SK-N-SH treated with all-trans-retinoic acid at 6 μM for 48 hours (cell line): ENCODE measurements around the gene ALDH16A1.

Source experiments
- ATAC-seq: fragments of 200-7000 bp; cut with Tn5 transposase; 3 replicates; pipeline ENCODE4 v1.9.1; 2020; ENCODE audit warnings: mild to moderate bottlenecking, moderate library complexity
- ARNTL ChIP-seq: fragments of 450-650 bp; formaldehyde crosslinking; IDR thresholded peaks from 2 replicates; pipeline ENCODE4 v1.5.0; 2020; ENCODE audit warnings: low read depth, mild to moderate bottlenecking, moderate library complexity, borderline replicate concordance
- BACH2 ChIP-seq: fragments of 250-450 bp; sonication (Bioruptor Pico); IDR thresholded peaks from 2 replicates; pipeline ENCODE4 v1.9.0; 2021; ENCODE audit warnings: mild to moderate bottlenecking, borderline replicate concordance
- CREB5 ChIP-seq: fragments of 250-450 bp; sonication (Bioruptor Pico); IDR thresholded peaks from 2 replicates; pipeline ENCODE4 v1.5.1; 2020; ENCODE audit warnings: low read depth, mild to moderate bottlenecking, moderate library complexity
- CSDC2 ChIP-seq: fragments of 250-450 bp; sonication (Bioruptor Pico); IDR thresholded peaks from 2 replicates; pipeline ENCODE4 v1.5.0; 2020; ENCODE audit warnings: mild to moderate bottlenecking, moderate library complexity
- CSRNP3 ChIP-seq: fragments of 250-450 bp; sonication (Bioruptor Pico); IDR thresholded peaks from 2 replicates; pipeline ENCODE4 v1.5.1; 2021; ENCODE audit warnings: mild to moderate bottlenecking, moderate library complexity
- ESRRG ChIP-seq: fragments of 250-450 bp; sonication (Bioruptor Pico); IDR thresholded peaks from 2 replicates; pipeline ENCODE4 v1.6.1; 2021; ENCODE audit warnings: mild to moderate bottlenecking
- GLIS3 ChIP-seq: fragments of 250-450 bp; sonication (Bioruptor Pico); IDR thresholded peaks from 2 replicates; pipeline ENCODE4 v1.5.0; 2020; ENCODE audit warnings: mild to moderate bottlenecking, moderate library complexity
- ISL1 ChIP-seq: fragments of 250-450 bp; sonication (Bioruptor Pico); IDR thresholded peaks from 2 replicates; pipeline ENCODE4 v2.1.2; 2022; ENCODE audit warnings: mild to moderate bottlenecking, moderate library complexity
- OSR1 ChIP-seq: fragments of 250-450 bp; sonication (Bioruptor Pico); IDR thresholded peaks from 2 replicates; pipeline ENCODE4 v1.8.0; 2022; ENCODE audit warnings: moderate library complexity, mild to moderate bottlenecking, inconsistent platforms
- PATZ1 ChIP-seq: fragments of 250-450 bp; sonication (Bioruptor Pico); IDR thresholded peaks from 2 replicates; pipeline ENCODE4 v1.8.0; 2020; ENCODE audit warnings: mild to moderate bottlenecking, moderate library complexity, borderline replicate concordance
- PPARA ChIP-seq: fragments of 250-450 bp; sonication (Bioruptor Pico); IDR thresholded peaks from 2 replicates; pipeline ENCODE4 v1.5.0; 2020; ENCODE audit warnings: mild to moderate bottlenecking, borderline replicate concordance
- RARB ChIP-seq: fragments of 250-450 bp; sonication (Bioruptor Pico); IDR thresholded peaks from 2 replicates; pipeline ENCODE4 v1.8.0; 2021; ENCODE audit warnings: mild to moderate bottlenecking, moderate library complexity
- TOX ChIP-seq: fragments of 250-450 bp; sonication (Bioruptor Pico); IDR thresholded peaks from 2 replicates; pipeline ENCODE4 v1.8.0; 2021; ENCODE audit warnings: mild to moderate bottlenecking, moderate library complexity, borderline replicate concordance
- TSHZ2 ChIP-seq: fragments of 250-450 bp; sonication (Bioruptor Pico); IDR thresholded peaks from 2 replicates; pipeline ENCODE4 v1.5.0; 2020; ENCODE audit warnings: mild to moderate bottlenecking, moderate library complexity
- ZFP3 ChIP-seq: fragments of 250-450 bp; sonication (Bioruptor Pico); IDR thresholded peaks from 2 replicates; pipeline ENCODE4 v1.5.0; 2020; ENCODE audit warnings: mild to moderate bottlenecking, moderate library complexity
- ZFP30 ChIP-seq: fragments of 450-650 bp; formaldehyde crosslinking; IDR thresholded peaks from 2 replicates; pipeline ENCODE4 v1.5.0; 2022; ENCODE audit warnings: mild to moderate bottlenecking, moderate library complexity
- ZNF565 ChIP-seq: fragments of 450-650 bp; formaldehyde crosslinking; conservative IDR thresholded peaks from 2 replicates; pipeline ENCODE4 v1.5.0; 2020; ENCODE audit warnings: low read depth, mild to moderate bottlenecking, moderate library complexity
- ZNF70 ChIP-seq: fragments of 450-650 bp; formaldehyde crosslinking; IDR thresholded peaks from 2 replicates; pipeline ENCODE4 v1.5.0; 2020; ENCODE audit warnings: mild to moderate bottlenecking, moderate library complexity
- ZNF8 ChIP-seq: fragments of 450-650 bp; formaldehyde crosslinking; IDR thresholded peaks from 2 replicates; pipeline ENCODE4 v1.5.0; 2020; ENCODE audit warnings: mild to moderate bottlenecking, moderate library complexity

Gene ALDH16A1

GRCh38 chr19:49514151-49514550 is 61.1 kb downstream of the ALDH16A1 start (continued):
- TF ChIP-seq CSRNP3 (no peak), RARB (CRISPR knock-in tag) (no peak), ZFP30 (CRISPR knock-in tag) (no peak), CSDC2 (CRISPR knock-in tag) (no peak)
- TF ChIP-seq, all 23 proteins: peak for 0

- TF ChIP-seq RARB (CRISPR knock-in tag) (no peak), CSDC2 (CRISPR knock-in tag) (no peak), PATZ1 (no peak), BACH2 (CRISPR knock-in tag) (no peak), ZNF70 (CRISPR knock-in tag) (no peak), TOX (CRISPR knock-in tag) (no peak)
- TF ChIP-seq, all 23 proteins: peak for 0
- ATAC-seq, result no peak
Measured at GRCh38 chr19:49515767-49516166, 62.7 kb downstream of the ALDH16A1 start.

- no peak for TF ChIP-seq ZNF8 (CRISPR knock-in tag)
- TF ChIP-seq TSHZ2 (CRISPR knock-in tag), result no peak
- TF ChIP-seq OSR1 (CRISPR knock-in tag), result no peak
- TF ChIP-seq ISL1, result no peak
- no peak for TF ChIP-seq ARNTL (CRISPR knock-in tag)
- TF ChIP-seq ZFP3 (CRISPR knock-in tag), result no peak
- no peak for TF ChIP-seq TOX (CRISPR knock-in tag)
- no peak for TF ChIP-seq BACH2 (CRISPR knock-in tag)
- no peak for TF ChIP-seq CSDC2 (CRISPR knock-in tag)
- TF ChIP-seq PPARA (CRISPR knock-in tag), result no peak
- no peak for TF ChIP-seq GLIS3 (CRISPR knock-in tag)
- TF ChIP-seq ESRRG, result no peak
- TF ChIP-seq RARB (CRISPR knock-in tag), result no peak
- TF ChIP-seq CREB5, result no peak
- no peak for TF ChIP-seq ZNF565 (CRISPR knock-in tag)
- no peak for TF ChIP-seq CSRNP3
- no peak for ATAC-seq
Measured at GRCh38 chr19:49518033-49518432, 65.0 kb downstream of the ALDH16A1 start.
